Peyer's patch (tissue), 4 donors: ENCODE data around the gene CDC20B.

Experiments
- POLR2A ChIP-seq, 2 donors: fragments of 450-650 bp; IDR thresholded peaks; one replicate each; pipeline ENCODE4 v1.5.1; 2017; ENCODE audit warnings: antibody characterized with exemption in 2 of 2, mild to moderate bottlenecking in 2 of 2, moderate library complexity in 2 of 2
- TF ChIP-seq, protein P1 (sequence below), 6 experiments: fragments of 450-650 bp in 4 of 6; fragments of 200-600 bp in 2 of 6; sonication (generic) in 1 of 6; IDR thresholded peaks; one replicate each; pipeline ENCODE4 v1.5.1; 2017 to 2019; ENCODE audit warnings: antibody characterized with exemption in 6 of 6, mild to moderate bottlenecking in 3 of 6, moderate library complexity in 1 of 6

GRCh38 chr5:55070968-55071367 lies 102.0 kb downstream of the CDC20B start:
- TF ChIP-seq, protein P1, sequence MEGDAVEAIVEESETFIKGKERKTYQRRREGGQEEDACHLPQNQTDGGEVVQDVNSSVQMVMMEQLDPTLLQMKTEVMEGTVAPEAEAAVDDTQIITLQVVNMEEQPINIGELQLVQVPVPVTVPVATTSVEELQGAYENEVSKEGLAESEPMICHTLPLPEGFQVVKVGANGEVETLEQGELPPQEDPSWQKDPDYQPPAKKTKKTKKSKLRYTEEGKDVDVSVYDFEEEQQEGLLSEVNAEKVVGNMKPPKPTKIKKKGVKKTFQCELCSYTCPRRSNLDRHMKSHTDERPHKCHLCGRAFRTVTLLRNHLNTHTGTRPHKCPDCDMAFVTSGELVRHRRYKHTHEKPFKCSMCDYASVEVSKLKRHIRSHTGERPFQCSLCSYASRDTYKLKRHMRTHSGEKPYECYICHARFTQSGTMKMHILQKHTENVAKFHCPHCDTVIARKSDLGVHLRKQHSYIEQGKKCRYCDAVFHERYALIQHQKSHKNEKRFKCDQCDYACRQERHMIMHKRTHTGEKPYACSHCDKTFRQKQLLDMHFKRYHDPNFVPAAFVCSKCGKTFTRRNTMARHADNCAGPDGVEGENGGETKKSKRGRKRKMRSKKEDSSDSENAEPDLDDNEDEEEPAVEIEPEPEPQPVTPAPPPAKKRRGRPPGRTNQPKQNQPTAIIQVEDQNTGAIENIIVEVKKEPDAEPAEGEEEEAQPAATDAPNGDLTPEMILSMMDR (IDR thresholded peaks at IDR 0.05) = no peak
- TF ChIP-seq POLR2A (IDR thresholded peaks at IDR 0.05) = no peak
